CD4-positive, alpha-beta T cell (primary cell): ENCODE data around the gene GPC6. TPM values are rescaled to one million over a fixed set of nuclear protein-coding genes. Genes with fewer than 3 reads are reported as not detected.

Experiments used
- ATAC-seq: fragments of 200-7000 bp; cut with Tn5 transposase; one replicate; pipeline ENCODE4 v1.10.0; 2022; ENCODE audit warnings: mild to moderate bottlenecking; ENCODE audit not compliant: poor library complexity
- CTCF ChIA-PET: fragments of 350-600 bp; sonication (Branson Sonifier 250); formaldehyde crosslinking; loops from one replicate; lab custom pipeline; 2021; ENCODE audit warnings: antibody characterized with exemption, inconsistent platforms; lab: Charles Lee
- POLR2A ChIA-PET: fragments of 350-600 bp; sonication (Branson Sonifier 250); formaldehyde crosslinking; loops from one replicate; lab custom pipeline; 2021; ENCODE audit warnings: antibody characterized with exemption, inconsistent platforms; lab: Charles Lee
- DNase-seq, 14 experiments: peaks; one replicate each; pipeline ENCODE4 v3.0.0-alpha.2; 2013 to 2020; ENCODE audit warnings: mixed read lengths in 2 of 14
- H3K27ac ChIP-seq, 2 donors: one replicate each; pipeline versions ENCODE4 v1.5.1 to v1.7.0; 2013; ENCODE audit warnings: low read length in 2 of 2, low read depth in 1 of 2, mild to moderate bottlenecking in 1 of 2
- H3K27me3 ChIP-seq, 2 experiments: 1 replicate in 1 of 2; 2 replicates in 1 of 2; pipeline versions ENCODE4 v1.6.1 to v1.7.0; 2013; ENCODE audit warnings: low read length in 2 of 2, control low read depth in 1 of 2, mild to moderate bottlenecking in 1 of 2, moderate library complexity in 1 of 2; ENCODE audit not compliant: insufficient read depth in 2 of 2, control insufficient read depth in 1 of 2
- H3K36me3 ChIP-seq: one replicate; pipeline ENCODE4 v1.6.1; 2013; ENCODE audit warnings: low read length, control low read depth; ENCODE audit not compliant: insufficient read depth
- H3K4me1 ChIP-seq: one replicate; pipeline ENCODE4 v1.6.1; 2013; ENCODE audit warnings: low read length, control low read depth; ENCODE audit not compliant: insufficient read depth
- H3K4me3 ChIP-seq: one replicate; pipeline ENCODE4 v1.5.1; 2013; ENCODE audit warnings: mild to moderate bottlenecking, low read length, moderate library complexity
- H3K9me3 ChIP-seq, 2 experiments: 1 replicate in 1 of 2; 2 replicates in 1 of 2; pipeline versions ENCODE4 v1.6.1 to v1.7.0; 2013; ENCODE audit warnings: low read length in 2 of 2, mild to moderate bottlenecking in 2 of 2, control low read depth in 1 of 2, moderate library complexity in 1 of 2; ENCODE audit not compliant: control insufficient read depth in 1 of 2, insufficient read depth in 1 of 2
- H3K27ac Mint-ChIP-seq: one replicate; pipeline ENCODE4 v1.8.0; 2020; ENCODE audit warnings: mixed read lengths
- H3K27me3 Mint-ChIP-seq: one replicate; pipeline ENCODE4 v1.8.0; 2021; ENCODE audit warnings: mixed read lengths
- H3K36me3 Mint-ChIP-seq: one replicate; pipeline ENCODE4 v1.8.0; 2021; ENCODE audit warnings: low read depth, mixed read lengths
- H3K4me1 Mint-ChIP-seq: one replicate; pipeline ENCODE4 v1.8.0; 2021; ENCODE audit warnings: low read depth, mixed read lengths
- H3K4me3 Mint-ChIP-seq: one replicate; pipeline ENCODE4 v1.8.0; 2020; ENCODE audit warnings: mild to moderate bottlenecking, mixed read lengths
- H3K9me3 Mint-ChIP-seq: one replicate; pipeline ENCODE4 v1.8.0; 2020; ENCODE audit warnings: mixed read lengths
- intact Hi-C, 2 experiments: fragments of 100-400 bp; cut with DNase I in 1 of 2; cut with micrococcal nuclease in 1 of 2; formaldehyde crosslinking; loops; one replicate each; pipeline versions ENCODE4 v1.15.1 to v1.9.0; 2023 to 2025; cut with DNase I, micrococcal nuclease
- total RNA-seq, 174 experiments: library from RNA in 2 of 174; stranded (reverse) in 2 of 174; gene quantifications; one replicate each; pipeline ENCODE4 v1.2.3 and lab custom pipeline; 2021 to 2026
- TF ChIP-seq, protein P1 (sequence below): fragments of 200-600 bp; IDR thresholded peaks from one replicate; pipeline ENCODE4 v1.8.0; 2022; ENCODE audit warnings: antibody characterized with exemption, mild to moderate bottlenecking

Gene GPC6
- total RNA-seq, 2 experiments from 2014 or later: not detected

DNA sequence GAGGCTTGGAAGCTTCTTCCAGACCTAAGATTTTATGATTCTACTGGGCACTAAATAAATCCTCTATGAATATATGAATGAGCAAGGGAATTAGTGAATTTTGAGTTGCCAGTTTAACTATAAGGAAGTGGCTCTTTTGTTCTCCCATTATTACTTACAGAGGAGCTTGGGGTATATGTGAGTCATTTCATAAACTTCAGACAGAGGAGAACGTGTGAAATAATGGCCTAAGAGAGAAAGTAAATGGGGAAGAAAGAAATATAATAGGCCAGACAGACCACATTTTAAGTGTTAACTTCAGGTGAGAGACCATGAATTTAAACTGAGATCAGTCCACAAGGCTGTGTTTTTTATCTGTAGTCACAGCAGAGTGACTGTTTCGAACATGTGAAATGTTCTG is 570.9 kb downstream of the GPC6 start:
- Histone ChIP-seq H3K4me1 (no peaks in the 10 kb centered on the region), H3K4me3 (no peak overlapping the region), H3K36me3 (no peaks in the 10 kb centered on the region), H3K27ac (no peak overlapping the region), H3K27me3 (no peaks in the 10 kb centered on the region), H3K9me3 (no peaks in the 10 kb centered on the region)
- CTCF ChIA-PET: no interaction called here
- intact Hi-C loops: no loop called here
- no peaks in the 10 kb centered on the region for H3K4me1 Mint-ChIP-seq
- no peak overlapping the region for H3K27ac Mint-ChIP-seq
- H3K4me3 Mint-ChIP-seq: no peak overlapping the region
- POLR2A ChIA-PET: no interaction called here
- no peaks in the 10 kb centered on the region for H3K9me3 Mint-ChIP-seq
- no peaks in the 10 kb centered on the region for H3K36me3 Mint-ChIP-seq
- TF ChIP-seq, protein P1, sequence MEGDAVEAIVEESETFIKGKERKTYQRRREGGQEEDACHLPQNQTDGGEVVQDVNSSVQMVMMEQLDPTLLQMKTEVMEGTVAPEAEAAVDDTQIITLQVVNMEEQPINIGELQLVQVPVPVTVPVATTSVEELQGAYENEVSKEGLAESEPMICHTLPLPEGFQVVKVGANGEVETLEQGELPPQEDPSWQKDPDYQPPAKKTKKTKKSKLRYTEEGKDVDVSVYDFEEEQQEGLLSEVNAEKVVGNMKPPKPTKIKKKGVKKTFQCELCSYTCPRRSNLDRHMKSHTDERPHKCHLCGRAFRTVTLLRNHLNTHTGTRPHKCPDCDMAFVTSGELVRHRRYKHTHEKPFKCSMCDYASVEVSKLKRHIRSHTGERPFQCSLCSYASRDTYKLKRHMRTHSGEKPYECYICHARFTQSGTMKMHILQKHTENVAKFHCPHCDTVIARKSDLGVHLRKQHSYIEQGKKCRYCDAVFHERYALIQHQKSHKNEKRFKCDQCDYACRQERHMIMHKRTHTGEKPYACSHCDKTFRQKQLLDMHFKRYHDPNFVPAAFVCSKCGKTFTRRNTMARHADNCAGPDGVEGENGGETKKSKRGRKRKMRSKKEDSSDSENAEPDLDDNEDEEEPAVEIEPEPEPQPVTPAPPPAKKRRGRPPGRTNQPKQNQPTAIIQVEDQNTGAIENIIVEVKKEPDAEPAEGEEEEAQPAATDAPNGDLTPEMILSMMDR: no peak
- H3K27me3 Mint-ChIP-seq: no peaks in the 10 kb centered on the region
- DNase-seq: no peak
- no peak for ATAC-seq

DNA sequence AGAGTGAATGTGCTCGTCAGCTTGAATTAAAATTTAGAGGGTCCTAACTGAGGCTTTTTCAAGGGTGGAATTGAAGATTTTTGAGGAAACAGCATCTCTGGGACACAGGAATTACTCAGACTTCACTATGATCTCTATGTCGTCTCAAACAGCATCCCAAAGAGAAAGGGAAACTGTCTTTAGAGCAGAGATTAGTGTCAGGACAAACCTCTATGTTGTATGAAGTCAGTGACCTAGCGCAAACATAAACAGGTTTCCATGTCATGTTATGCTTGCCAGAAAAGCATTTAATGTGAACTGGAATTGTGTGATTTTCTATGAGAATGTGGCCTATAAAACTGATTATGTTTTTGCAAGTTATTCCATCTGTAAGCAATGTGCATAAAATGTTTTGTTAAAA is 573.7 kb downstream of the GPC6 start:
- Mint-ChIP-seq H3K4me3 (no peak overlapping the region), H3K27ac (no peak overlapping the region), H3K4me1 (no peaks in the 10 kb centered on the region), H3K36me3 (no peaks in the 10 kb centered on the region), H3K27me3 (no peaks in the 10 kb centered on the region), H3K9me3 (peaks cover 2% of the 10 kb centered on the region)
- Histone ChIP-seq H3K9me3 (no peaks in the 10 kb centered on the region), H3K36me3 (no peaks in the 10 kb centered on the region), H3K4me3 (no peak overlapping the region), H3K27me3 (no peaks in the 10 kb centered on the region), H3K4me1 (no peaks in the 10 kb centered on the region), H3K27ac (no peak overlapping the region)
- ATAC-seq (no peak), DNase-seq (no peak)
- POLR2A ChIA-PET: no interaction called here
- CTCF ChIA-PET: no interaction called here
- TF ChIP-seq, protein P1: no peak
- intact Hi-C loops: no loop called here

DNA sequence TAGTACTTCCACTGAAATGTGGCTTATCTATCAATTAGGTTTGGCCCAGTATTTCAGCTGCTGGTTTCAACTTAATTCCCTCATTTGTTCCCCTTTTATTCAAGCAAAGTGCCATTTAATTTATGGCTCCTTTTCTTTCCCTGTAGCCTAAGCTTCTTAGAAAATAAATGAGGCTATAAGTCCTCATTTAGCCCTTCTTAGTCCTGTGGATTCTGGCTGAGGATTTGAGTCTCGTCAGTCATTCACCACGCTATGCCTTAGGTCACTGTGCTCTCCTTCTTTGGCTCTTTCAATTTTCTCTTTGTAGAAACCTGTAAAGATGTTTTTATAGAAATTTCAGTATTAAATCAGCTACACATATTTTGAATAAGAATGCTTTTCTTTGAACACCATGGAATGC is 579.1 kb downstream of the GPC6 start:
- H3K4me3 ChIP-seq: no peak overlapping the region
- POLR2A ChIA-PET: no interaction called here
- CTCF ChIA-PET: no interaction called here

More for the DNA sequence above, 579.1 kb downstream of the GPC6 start:
- no peaks in the 10 kb centered on the region for H3K36me3 Mint-ChIP-seq
- TF ChIP-seq, protein P1: no peak
- Histone ChIP-seq H3K9me3 (no peaks in the 10 kb centered on the region), H3K27me3 (no peaks in the 10 kb centered on the region), H3K36me3 (no peaks in the 10 kb centered on the region), H3K27ac (no peak overlapping the region), H3K4me1 (no peaks in the 10 kb centered on the region)
- H3K27me3 Mint-ChIP-seq: peaks cover 7% of the 10 kb centered on the region
- H3K27ac Mint-ChIP-seq: no peak overlapping the region
- DNase-seq (no peak), ATAC-seq (no peak)
- intact Hi-C loops: no loop called here
- H3K4me1 Mint-ChIP-seq: no peaks in the 10 kb centered on the region
- no peak overlapping the region for H3K4me3 Mint-ChIP-seq
- H3K9me3 Mint-ChIP-seq: peaks cover 2% of the 10 kb centered on the region
